Stimulated activated CD8-positive, alpha-beta memory T cell treated with anti-CD3 and anti-CD28 coated beads, Interleukin-12 subunit alpha, Interleukin-12 subunit beta, amount 100 ng/mL, for 1 hour (primary cell): ENCODE data around the gene BMP6.

Experiments
- DNase-seq: peaks from one replicate; pipeline ENCODE4 v3.0.0-alpha.2; 2020; ENCODE audit warnings: low read depth

The BMP6 gene

DNA sequence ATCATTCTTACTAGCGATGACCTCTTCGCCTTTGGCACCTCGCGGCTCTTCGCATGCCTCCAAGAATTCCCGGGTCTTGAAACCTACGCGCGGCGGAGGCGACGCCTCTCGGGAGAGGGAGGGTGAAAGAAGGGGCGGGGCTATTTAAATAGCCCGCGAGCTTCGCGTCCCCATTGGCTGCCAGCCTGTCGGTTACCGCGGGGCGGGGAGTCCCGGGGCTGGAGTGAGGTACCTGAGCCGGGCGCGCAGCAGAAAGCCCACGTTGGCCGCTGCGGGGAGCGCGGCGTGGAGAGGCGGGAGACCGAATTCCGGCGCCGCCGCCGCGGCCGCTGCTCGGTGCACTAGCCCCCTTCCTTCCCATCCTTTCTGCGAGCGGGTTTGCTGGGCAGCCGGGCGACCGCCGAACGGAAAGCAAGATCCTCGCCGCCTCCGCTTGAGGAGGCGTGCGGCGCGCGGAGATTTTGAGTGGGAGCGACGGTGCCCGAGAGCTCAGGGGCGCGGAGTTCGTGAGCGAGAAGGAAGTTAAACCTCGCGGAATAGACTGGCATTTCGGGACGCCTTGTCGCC lies at the start of gene BMP6:
Gene BMP6 (plus strand): TSS at position 251 of the 567 bp plus-strand sequence. CDS start 857 bp downstream, outside the sequence.
- DNase-seq = no peak

DNA sequence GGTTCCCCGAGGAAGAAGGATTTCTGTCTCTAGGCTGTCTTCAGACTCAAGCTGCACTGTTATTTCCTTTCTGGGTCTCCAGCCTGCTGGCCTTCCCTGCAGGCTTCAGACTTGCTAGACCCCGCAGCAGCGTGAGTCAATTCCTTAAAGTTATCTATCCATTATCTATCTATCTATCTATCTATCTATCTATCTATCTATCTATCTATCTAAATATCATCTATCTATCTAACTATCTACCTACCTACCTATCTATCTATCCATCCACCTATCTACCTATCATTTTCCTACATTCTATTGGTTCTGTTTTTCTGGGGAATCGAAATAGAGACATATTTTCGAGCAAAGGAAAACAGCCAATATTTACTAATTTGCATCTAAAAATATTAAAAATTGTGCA lies 48.7 kb upstream of the BMP6 start:
- no peak for DNase-seq

DNA sequence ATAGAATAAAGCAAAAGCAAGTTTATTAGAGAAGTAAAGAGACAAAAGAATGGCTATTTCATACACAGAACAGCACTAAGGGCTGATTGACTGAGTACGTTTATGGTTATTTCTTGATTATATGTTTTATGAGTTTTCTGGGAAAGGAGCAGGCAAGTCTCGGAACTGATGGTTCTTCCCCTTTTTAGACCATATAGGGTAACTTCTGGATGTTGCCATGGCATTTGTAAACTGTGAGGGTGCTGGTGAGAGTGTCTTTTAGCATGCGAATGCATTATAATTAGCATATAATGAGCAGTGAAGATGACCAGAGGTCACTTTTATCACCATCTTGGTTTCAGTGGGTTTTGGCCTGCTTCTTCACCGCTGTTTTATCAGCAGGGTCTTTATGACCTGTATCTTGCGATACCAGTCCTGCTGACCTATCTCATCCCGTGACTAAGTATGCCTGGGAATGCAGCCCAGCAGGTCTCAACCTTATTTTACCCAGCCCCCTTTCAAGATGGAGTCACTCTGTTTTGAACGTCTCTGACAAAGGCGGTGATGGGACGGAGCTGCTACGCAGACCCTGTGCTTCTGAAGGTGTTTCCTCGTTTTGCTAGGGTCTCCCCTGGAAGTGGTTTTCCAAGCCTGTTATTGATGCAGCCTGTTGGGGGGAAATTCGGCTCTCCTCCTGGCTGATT lies 45.4 kb upstream of the BMP6 start:
- DNase-seq = no peak

DNA sequence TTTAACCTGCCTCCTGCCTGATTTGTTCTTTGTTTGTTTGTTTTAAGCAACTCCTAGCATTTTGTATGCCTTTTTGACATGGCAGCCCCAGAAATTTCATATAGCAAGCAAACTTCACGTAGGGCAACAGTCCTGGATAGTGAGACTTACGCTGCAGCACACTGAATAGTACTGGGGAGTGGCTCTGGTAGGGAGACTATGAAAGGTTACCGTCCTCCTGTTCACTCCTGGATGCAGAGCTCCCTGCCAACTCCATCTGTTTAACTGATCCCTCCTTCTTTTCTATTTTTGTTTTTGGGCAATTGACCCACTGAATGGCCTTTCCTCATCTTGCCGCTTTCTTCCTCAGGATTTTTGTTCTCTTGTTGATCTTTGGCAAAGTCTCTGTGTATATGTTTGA lies 44.5 kb upstream of the BMP6 start:
- no peak for DNase-seq

DNA sequence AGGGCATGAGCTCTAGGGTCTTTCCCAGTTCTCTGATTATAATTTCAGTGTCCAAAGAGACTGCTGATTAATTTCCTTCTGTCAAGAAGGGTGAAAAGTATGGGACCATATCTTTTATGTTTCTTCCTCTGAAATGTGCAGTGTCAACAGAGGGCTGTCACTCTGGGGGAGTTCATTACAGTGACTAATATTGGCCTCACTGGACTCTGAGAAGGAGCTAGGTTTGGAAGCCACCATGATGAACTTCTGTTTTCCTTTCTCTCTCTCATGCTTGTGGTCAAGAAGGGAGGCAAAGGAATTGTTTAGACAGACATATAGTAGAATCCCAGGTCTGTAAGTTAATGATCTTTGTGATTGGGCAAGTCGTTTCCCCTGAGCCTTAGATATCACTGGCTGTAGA lies 41.8 kb upstream of the BMP6 start:
- DNase-seq = no peak

DNA sequence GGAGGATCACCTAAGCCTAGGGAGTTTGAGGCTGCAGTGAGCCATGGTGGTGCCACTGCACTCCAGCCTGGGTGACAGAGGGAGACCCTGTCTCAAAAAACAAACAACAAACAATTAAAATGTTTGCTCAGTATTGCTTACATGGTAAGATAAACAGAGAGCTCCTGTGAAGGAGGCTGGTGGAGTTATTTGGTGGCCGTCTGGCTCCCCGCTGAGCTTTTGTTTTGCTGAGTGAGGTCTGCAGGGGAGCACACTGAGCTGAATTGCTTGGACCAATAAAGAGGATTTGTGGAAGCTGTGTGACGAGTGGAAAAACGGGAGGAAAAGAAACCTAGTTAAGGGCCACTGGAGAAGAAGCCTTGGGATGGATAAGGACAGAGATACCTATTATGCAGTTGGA lies 41.1 kb upstream of the BMP6 start:
- no peak for DNase-seq

DNA sequence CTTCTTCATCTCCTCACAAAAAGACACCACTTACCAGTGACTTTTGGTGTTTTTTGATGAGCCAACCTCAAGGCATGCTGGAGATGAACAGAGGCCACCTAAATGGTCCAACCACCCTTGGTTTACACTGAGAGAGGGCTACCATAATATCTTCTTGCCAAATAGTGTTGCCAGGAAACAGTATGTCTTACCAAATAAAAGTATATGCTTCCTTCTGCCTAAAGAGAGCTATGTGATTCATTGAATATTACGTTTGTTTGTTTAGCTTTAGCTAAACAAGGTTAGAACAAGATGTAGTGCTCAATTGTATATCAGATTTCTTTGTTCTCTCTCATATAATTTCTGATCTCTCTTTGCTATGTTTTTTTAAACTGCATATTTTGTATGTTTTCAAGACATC lies 40.6 kb upstream of the BMP6 start:
- DNase-seq = no peak

DNA sequence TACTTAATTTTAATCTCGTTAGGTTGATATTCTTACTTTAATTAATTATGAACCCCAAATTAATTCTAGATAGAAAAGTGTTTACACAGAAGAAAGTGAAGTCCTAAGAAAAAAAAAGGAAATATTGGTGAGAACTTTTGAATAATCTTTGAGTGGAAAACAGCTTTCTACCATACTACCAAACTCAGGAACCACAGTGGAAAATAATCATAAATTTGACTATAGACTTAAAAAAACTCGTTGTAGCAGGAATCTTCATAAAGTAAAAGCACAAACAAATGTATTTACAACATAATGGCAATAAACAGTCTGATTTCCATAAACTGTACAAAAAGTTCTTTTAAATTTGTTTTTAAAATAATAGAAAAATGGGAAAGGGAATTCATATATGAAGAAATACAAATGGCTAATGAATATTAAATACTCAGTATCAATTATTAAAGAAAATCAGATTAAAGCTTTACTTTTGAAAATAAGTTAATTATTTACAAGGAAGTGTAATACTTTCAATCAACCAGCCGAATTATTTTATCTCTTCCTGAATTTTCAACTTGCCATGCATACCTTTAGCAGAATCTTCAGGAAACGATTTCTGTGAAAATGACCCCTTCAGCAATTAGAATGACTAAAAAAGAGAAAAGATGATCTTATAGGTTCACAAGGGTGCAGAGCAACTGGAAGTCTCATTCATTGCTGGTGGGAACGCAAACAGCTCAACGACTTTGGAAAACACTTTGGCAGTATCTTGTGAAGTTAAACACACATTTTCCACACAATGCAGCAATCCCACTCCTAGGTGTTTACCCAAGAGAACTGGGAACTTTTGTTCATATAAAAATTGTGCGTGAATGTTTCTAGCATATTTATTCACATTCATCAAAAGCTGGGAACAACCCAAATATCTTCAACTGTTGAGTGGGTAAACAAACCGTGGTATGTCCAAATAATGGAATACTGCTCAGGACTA lies 38.5 kb upstream of the BMP6 start:
- no peak for DNase-seq

DNA sequence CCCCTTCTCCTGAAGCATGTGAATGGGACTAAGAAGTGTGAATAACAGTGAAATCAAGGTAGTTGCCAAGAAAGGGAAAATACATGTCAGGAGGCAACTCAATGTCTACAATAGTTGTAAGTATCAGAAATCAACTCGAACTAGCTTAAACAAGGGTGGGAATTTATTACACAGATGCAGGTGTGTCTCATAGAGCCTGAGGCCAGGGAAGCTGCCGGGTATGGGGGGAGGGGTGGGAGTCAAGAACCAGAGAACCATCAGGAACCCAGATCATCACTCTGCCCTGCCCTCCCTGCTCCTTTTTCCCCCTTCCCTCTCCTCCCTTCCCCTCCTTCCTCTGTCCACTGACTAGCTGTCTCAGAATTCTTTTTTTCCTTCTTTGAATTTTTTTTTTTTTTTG lies 34.9 kb upstream of the BMP6 start:
- no peak for DNase-seq

DNA sequence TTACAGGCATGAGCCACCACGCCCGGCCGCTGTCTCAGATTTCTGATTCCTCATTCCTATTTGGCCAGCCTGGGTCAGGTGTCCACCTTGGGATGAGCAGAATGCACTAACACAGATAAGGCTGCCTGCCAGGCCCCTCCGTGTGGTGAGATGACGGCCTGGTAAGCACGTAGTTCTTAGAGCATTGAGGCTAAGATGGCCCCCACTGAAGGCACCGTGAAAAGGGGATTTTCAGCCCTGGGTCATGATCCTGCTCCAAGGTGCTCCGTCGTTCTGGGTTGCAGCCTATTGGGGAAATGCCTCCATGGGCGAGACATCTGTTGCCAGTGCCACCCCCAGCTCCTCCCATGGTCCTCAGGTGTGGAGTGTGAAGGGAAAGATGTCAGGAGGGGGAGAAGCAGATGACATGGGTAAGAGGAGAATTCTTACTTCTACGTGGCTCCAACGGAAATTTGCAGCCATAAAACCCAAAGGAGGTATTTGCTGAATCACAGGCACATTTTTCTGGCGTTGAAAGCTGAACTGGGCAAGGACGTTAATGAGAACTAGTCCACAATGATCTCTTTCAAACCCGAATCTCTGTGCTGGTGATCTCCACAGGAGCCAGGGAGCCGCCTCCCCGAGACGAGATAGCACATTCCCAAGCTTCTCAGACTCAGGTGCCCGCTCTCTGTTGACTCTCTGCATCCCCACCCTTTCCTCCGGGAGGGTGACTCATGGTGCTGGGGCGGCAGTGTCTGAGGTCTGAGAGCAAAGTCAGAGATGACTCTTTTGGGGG lies 34.0 kb upstream of the BMP6 start:
- DNase-seq = no peak

DNA sequence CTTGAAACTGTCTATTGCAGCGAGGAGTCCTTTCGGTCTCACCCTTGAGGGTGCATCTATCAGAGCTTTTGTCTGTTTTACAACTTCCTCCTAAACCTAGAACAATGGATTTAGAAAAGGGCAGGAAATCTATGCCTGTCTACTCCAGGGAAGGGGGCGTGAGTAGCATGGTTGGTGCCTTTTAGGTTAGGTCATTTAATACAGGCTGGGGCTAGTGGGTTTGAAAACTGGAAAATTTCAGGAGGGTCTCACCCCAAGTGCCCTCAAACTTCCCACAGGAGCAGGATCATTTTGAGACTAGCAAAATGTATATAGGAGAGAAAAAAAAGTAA lies 33.5 kb upstream of the BMP6 start:
- no peak for DNase-seq

DNA sequence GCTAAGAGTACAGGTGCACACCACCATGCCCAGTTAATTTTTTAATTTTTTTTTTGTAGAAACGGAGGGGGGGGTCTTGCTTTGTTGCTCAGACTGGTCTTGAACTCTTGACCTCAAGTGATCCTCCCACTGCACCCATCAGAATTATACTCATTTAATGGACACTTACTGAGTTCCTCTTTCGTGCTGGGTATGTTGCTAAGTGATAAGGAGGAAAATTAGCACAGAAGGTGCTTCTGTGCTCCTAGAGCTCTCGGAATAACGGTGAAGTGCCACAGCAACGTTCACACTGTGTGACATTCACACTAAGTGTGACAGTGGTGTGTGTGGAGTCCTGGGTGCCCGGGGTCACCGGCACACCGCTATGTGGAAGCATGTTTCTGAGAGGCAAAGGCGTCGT lies 32.1 kb upstream of the BMP6 start:
- no peak for DNase-seq

DNA sequence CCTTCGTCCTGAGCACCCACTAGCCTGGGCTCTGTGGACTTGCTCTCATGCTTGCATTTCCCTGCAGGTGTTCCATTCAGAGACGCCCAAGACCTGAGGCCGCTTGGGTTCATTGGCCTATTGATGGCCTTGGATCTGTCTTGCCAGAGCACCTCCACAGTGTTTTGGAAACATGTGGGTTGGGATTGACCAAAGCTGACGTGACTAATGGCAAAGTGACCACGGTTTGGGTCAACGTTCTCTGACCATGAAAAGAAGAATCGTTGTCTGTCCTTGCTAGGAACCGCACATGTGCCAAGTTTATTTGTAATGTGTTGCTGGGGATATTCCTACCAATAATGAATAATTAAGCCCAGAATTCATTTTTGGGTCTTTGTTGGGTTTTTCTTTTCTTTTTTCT lies 29.8 kb upstream of the BMP6 start:
- no peak for DNase-seq

DNA sequence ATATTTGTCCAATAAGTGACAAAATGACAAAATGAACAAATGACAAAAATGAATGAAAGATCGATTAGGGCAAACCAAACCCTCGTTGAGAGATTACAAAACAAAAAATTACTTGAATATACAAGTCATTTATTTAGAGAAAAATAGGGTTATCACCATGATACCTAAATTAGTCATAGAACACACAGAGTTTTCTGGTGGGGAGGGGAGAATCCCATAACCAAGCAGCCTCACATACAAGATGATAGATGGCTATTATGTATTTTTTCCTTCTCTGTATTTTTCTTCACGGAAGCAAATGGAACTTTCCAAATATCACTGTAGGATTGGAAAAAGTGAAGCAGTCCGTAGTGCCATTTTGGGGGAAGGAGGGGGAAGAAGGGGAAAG lies 28.5 kb upstream of the BMP6 start:
- DNase-seq = no peak

DNA sequence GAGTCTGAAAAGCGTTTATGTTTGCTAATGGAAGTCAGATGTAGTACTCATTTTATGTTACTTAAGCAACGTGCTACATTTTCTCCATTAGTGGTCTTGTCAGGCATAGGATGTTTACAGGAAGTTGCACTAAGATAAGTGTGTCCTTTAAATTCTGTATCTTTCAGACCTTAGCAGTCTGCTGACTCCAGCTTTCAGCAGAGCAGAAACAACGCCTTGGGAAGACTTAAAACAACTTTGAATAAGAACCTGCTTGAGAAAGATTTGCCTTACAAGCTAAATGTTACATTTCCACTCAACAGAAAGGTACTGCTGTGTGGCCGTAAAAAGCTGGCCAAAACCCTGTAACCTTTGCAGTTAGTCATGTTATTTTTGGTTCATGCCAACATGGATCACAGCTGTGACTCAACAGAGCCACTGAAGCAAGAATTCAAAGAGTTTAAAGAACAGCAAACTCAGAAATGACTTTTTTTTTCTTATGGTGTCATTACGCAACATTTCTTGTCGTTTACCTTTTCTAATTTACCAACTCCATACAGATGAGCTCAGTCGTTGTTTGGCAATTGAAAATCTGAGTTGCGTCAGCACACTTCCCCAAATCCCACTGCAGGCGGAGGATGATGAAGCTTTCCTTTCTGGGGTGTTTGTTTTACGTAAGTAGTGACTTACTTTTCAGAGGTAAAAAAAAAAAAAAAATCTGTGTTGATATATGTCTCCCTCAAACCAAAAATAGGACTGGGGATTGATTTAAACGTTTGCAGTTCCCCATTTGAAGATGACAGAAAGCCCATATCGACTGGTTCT lies 27.9 kb upstream of the BMP6 start:
- no peak for DNase-seq

DNA sequence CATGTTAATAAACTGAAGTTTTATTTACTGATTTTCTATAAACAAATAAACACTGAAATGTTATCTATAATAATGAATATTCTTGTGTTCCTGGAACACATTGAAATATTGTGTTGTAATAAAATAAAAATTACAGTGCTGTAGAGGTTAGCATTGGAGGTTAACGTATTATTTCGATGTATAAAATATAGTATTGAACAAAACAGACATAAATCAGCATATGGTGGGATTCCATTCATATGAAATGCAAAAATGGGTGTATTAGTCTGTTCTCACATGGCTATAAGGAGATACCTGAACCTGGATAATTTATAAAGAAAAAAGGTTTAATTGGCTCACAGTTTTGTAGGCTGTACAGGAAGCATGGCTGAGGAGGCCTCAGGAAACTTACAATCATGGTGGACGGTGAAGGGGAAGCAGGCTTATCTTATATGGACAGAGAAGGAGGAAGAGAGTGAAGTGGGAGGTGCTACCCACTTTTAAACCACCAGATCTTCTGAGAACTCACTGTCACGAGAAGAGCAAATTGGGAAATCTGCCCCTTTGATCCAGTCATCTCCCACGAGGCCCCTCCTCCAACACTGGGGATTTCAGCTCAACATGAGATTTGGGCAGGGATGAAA lies 24.6 kb upstream of the BMP6 start:
- DNase-seq = no peak

DNA sequence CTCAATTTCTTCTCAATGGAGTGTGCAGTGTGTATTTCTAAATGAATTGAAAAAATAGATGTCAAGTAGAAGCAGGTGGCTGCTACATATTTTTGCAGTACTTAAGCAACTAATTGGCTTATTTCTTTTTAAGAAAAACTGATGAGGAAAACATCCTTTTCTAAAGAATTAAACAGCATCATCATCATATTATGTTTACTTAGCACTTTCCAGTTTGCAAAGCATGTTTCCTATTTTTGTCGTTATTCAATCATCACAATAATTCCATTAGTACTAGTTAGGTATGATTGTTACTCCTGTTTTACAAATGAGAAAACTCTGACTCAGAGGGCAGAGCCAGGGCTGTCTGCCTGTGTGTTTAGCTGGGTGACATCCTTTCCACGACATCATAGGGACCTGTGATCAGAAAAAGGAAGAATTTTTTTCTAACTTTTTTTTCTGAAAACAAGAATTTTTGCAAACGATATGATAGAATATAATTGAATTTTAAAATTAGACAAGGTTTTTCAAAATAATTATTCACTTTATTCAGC lies 22.7 kb upstream of the BMP6 start:
- DNase-seq = no peak

DNA sequence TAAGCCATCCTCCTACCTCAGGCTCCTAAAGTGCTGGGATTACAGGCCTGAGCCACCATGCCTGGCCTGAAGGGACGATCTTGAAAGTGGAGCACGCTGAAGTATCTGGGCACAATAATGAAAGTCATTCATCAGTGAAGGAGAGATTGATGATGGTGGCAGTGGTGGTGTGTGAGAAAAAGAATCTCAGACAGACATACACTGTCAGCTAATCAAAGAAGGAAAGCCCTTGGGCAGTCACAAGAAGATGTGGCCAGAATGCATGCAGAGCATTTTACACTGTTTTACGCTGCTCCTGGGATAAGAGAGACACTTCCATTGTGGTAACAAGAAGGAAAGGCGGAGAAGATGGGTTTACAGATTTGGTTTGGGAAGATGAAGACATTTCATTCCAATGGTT lies 20.4 kb upstream of the BMP6 start:
- no peak for DNase-seq

DNA sequence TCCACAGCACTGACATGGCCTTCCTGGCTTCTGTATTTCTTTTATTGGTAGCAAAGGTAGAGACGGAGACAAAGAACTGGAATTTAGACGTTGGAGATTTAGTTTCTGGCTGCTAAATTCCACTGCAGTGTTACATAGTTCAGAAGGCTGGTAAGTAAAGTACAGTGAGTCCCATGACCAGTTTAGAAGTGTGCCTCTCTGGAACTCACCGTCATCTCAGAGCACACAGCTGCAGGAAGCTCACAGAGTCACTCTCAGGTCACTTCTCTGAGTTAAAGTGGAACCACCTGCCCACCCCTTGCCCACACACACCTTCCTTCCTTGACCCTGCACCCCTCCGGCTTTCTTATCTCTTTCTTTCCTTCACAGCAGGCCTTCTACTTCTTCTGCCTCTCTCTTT lies 19.6 kb upstream of the BMP6 start:
- DNase-seq = no peak

DNA sequence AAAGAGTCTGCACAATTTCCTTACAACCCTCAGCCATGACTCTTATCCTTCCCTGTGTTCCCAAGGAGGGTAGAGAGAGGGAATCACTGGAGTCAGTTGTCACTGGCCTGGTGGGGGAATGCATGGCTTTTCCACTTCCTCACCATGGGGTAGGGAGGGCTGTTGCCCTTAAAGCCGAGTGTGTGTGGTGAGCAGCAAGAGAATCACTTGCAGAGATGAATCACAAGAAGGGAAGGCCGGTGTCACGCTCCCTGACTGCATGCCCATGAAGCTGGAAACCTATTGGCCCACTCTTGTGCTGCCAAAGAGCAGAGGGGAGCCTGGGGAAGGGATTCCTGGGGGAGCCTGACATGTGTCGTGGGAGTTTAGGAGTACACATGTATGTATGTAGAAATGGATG lies 18.1 kb upstream of the BMP6 start:
- DNase-seq = no peak

DNA sequence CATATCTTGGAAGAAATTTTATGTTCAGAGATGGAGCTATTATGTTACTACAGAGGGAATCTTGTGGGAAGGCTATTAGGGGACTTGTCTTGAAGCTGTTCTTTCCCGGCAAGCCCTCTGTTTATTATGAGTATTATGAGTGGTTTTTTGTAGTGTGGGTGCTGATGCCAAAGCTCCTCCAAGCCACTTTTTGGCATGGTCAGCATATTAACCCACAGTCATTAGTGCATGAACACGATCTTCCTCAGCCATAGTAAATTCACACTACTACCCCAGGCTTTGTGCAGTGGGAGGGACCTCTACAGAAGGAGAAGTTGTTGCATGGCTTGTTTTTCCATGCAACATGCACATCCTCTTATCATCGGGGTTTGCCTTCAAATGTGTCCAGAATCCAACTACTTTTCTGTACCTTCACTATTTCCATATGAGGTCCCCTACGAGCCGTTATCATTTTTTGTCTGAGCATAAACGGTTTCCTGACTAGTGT lies 6.5 kb upstream of the BMP6 start:
- DNase-seq = no peak
